ENCODE results near the gene DPP10.

- TF ChIP-seq EZH2 (conservative IDR thresholded peaks at IDR 0.05; ENCODE audit: low read depth, low read length) (no peak), PRDM10 (CRISPR knock-in tag; IDR thresholded peaks at IDR 0.05; ENCODE audit: low read depth) (no peak), ZNF274 (CRISPR knock-in tag; IDR thresholded peaks at IDR 0.05) (no peak), NCOR1 (IDR thresholded peaks at IDR 0.05; ENCODE audit: borderline replicate concordance, low read length) (no peak), CTCF (CRISPR knock-in tag; IDR thresholded peaks at IDR 0.05) (no peak), BHLHE40 (IDR thresholded peaks at IDR 0.05; ENCODE audit: low read length) (no peak), KDM3A (CRISPR knock-in tag; IDR thresholded peaks at IDR 0.05; ENCODE audit: low read depth) (no peak), ZNF280D (CRISPR knock-in tag; IDR thresholded peaks at IDR 0.05) (no peak), HNRNPUL1 (IDR thresholded peaks at IDR 0.05; ENCODE audit: low read depth, low read length) (no peak), TARDBP (CRISPR knock-in tag; IDR thresholded peaks at IDR 0.05) (no peak), POLR2AphosphoS5 (IDR thresholded peaks at IDR 0.05; ENCODE audit: low read depth, low read length) (no peak)
Measured at GRCh38 chr2:115650827-115651226, 1208.4 kb downstream of the DPP10 start.

Data from HepG2 (cell line).